ENCODE results near the gene SLF2.
A peak's percentile ranks its signal among the peaks of the same experiment; 100 is the strongest.

SLF2 gene

GRCh38 chr10:100874702-100875483, 37.9 kb upstream of the SLF2 start:
- no peak overlapping the region for H3K27ac ChIP-seq
- TF ChIP-seq ZFX (IDR thresholded peaks at IDR 0.05), result no peak
- TF ChIP-seq CTCF (conservative IDR thresholded peaks at IDR 0.05), result no peak

GRCh38 chr10:100875484-100876166, 37.1 kb upstream of the SLF2 start:
- H3K27ac ChIP-seq, result no peak overlapping the region
- no peak for TF ChIP-seq ZFX (IDR thresholded peaks at IDR 0.05)
- no peak for TF ChIP-seq CTCF (conservative IDR thresholded peaks at IDR 0.05)

- H3K27ac ChIP-seq, result no peak overlapping the region
- no peak for TF ChIP-seq CTCF (conservative IDR thresholded peaks at IDR 0.05)
- TF ChIP-seq ZFX (IDR thresholded peaks at IDR 0.05), result no peak
Measured at GRCh38 chr10:100876585-100877460, 35.9 kb upstream of the SLF2 start.

GRCh38 chr10:100877461-100877850, 35.3 kb upstream of the SLF2 start:
- H3K27ac ChIP-seq, result no peak overlapping the region
- TF ChIP-seq ZFX (IDR thresholded peaks at IDR 0.05) (no peak), CTCF (conservative IDR thresholded peaks at IDR 0.05) (no peak)

- no peak overlapping the region for H3K27ac ChIP-seq
- TF ChIP-seq ZFX (IDR thresholded peaks at IDR 0.05) (no peak), CTCF (conservative IDR thresholded peaks at IDR 0.05) (peak; percentile 54)
Measured at GRCh38 chr10:100878291-100878910, 34.4 kb upstream of the SLF2 start.

- no peak for TF ChIP-seq ZFX (IDR thresholded peaks at IDR 0.05)
- TF ChIP-seq CTCF (conservative IDR thresholded peaks at IDR 0.05), result no peak
- H3K27ac ChIP-seq, result no peak overlapping the region
Measured at GRCh38 chr10:100879741-100880360, 32.9 kb upstream of the SLF2 start.

Measured in C4-2B (cell line).